Stimulated activated CD8-positive, alpha-beta memory T cell treated with anti-CD3 and anti-CD28 coated beads, Interleukin-4, amount 100 ng/mL, for 1 hour (primary cell): ENCODE measurements around the gene IFNAR2.

Experiments used
- DNase-seq, 2 donors: peaks; one replicate each; pipeline ENCODE4 v3.0.0-alpha.2; 2020; ENCODE audit warnings: low read depth in 2 of 2, low spot score in 1 of 2

IFNAR2 gene

DNA sequence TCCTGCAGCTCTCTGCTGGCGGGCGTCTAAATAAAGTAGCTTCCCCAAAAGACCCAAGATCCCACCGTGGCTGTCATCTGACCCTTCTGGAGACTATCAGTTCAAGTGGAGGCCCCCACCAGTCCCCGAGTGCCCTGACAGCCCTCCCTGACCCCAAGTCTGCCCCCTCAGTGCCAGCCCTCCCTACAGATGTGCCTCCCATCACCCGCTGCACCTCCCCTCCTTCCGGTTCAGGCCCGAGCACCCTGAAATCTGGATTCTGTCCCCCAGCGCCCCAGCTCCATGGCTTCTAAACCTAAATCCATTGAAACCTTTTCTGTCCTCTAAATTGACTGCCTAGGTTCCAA is 37.0 kb downstream of the IFNAR2 start:
- no peak for DNase-seq

DNA sequence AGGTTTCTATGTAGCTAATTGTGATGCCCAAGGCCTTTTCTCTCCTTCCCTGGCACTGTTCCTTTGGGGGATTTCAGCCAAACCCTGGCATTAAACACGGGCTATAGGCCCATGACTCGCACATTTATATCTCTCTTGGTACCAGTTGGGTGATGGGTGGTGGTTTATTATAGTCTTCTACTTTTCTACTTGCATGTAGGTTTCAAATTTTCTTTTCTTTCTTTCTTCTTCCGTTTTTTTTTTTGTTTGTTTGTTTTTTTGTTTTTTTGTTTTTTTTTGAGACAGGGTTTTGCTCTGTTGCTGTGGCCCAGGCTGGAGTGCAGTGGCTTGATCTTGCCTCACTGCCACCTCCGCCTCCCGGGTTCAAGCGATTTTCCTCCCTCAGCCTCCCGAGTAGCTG is 37.5 kb downstream of the IFNAR2 start:
- no peak for DNase-seq

DNA sequence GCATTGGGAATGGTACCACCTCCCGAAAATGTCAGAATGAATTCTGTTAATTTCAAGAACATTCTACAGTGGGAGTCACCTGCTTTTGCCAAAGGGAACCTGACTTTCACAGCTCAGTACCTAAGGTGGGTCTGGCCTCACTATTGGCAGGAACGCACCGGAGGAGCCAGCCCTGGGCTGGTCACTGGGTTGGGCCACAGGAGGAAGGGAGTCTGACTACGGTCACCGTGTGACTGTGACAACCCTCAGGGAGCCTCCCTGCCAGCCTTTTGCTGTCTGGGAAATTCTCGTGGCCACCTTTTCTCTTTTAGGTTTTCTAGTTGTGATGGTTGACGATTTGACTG is 38.6 kb downstream of the IFNAR2 start:
- DNase-seq = no peak

DNA sequence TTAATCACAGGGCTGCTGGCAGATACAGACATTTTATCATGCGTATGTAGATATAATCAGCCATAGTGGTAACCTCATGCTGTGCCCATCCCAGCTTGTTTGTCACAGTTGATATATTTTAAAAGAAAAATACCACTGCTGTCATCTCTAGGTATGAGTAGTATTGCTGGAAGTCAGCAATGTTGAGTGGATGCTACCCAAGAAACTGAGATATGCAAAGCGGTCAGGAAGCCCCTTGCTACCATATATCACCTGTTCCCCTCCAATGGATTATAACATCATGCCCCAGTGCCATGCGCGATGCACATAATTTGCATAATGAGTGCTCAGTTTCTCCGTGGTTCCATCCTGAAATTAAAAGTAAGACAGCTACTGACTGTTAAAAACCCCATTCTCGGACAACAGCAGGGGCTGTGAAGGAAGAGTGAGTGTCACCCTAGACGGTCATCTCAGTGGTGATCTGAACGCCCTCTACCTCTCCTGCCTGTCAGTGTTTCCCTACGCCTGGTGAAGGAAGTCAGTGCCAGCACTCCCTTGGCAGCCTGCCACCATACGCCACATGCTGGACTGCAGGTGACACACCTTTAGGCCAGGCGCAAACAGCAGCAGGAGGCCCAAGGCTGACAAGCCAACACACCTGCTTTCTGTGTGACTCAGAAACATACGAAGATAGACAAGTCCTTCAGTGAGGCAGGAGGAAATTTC is 39.2 kb downstream of the IFNAR2 start:
- no peak for DNase-seq

DNA sequence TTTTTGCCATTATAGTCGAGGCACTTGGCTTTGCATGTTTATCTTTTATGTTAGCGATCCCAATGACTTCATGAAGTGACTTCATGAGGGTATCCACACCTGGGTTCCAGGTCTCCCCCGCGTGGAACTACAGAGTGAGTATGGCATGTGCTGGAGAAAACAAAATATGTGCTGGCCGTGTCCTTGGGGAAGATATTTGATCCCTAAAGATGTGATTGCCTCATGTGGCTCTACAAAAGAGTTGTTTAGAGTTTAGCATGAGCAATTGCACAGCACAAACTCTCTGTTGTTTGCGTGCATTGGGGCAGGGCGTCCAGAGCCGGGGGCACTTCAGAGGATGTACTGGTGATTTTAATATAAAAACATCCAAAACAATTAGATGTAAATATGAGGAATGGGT is 41.2 kb downstream of the IFNAR2 start:
- no peak for DNase-seq

DNA sequence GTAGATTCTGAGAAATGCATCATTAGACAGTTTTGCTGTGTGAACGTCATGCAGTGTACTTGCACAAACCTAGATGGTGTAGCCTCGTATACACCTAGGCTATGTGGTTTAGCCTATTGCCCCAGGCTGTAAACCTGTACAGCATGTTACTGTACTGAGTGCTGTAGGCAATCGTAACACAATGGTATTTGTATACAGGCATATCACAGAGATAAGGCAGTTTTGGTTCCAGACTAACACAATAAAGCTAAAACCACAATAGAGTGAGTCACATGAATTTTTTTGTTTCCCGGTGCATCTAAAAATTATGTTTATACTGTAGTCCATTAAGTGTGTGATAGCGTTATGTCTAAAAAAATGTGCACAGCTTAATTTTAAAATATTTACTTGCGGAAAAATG is 43.3 kb downstream of the IFNAR2 start:
- DNase-seq = no peak

DNA sequence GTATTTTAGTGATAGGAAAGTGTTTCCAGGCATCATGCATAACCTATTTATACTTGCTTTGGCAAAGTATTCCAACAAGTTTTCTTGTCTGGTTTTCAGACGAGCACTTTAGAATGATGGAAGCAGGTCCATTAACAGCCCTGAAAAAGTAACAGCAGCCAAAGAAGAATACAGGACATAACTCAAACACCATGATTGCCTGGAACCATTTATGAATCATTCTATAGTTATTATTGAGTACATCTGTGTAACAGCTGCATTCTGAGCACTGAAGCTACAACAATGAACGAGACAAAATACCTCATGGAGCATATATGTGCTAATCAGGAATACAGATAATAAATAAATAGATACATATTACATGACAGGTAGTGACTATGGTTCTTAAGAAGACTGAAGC is 49.0 kb downstream of the IFNAR2 start:
- no peak for DNase-seq

DNA sequence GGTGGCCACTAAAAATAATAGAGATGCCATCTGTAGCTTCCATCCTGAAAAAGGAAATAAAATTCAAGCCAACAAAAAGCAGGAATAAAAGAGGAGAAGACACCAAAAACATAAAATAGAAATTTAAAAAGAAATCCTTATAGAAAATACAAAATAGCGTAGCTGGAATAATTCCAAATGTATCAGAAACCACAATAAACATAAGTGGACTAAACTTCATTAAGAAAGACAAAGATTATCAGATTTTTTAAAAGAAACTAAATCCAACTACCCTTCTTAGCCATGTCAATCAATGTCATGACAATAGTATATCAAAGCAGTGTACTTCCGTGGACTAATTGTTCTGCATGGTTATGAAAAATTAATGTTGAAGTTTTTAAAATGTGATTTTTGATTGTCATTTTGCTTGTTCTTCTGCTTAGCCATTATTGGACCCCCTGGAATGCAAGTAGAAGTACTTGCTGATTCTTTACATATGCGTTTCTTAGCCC is 49.6 kb downstream of the IFNAR2 start:
- no peak for DNase-seq
